ENCODE measurements around the gene HOXD8.

HOXD8 gene

DNA sequence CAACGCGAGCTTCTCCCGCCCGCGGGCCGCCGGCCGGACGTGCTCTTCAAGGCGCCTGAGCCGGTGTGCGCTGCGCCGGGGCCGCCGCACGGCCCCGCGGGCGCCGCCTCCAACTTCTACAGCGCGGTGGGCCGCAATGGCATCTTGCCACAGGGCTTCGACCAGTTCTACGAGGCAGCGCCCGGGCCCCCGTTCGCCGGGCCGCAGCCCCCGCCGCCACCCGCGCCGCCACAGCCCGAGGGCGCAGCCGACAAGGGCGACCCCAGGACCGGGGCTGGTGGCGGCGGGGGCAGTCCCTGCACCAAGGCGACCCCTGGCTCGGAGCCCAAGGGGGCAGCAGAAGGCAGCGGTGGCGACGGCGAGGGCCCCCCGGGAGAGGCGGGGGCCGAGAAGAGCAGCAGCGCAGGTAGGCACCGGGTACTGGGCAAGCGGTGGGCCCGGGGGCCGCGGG lies 21.7 kb upstream of the HOXD8 start:
- Mint-ChIP-seq H3K27ac (peak overlapping the region in 1 of 3 experiments; percentile 99), H3K4me3 (peak overlapping the region in 1 of 3 experiments; percentile 78), H3K36me3 (ENCODE audit: low read depth) (peaks cover 36% of the 10 kb centered on the region), H3K4me1 (peaks cover 38% of the 10 kb centered on the region), H3K9me3 (no peaks in the 10 kb centered on the region), H3K27me3 (ENCODE audit: low read depth) (peaks cover 96% of the 10 kb centered on the region)
- TF ChIP-seq, protein P1, sequence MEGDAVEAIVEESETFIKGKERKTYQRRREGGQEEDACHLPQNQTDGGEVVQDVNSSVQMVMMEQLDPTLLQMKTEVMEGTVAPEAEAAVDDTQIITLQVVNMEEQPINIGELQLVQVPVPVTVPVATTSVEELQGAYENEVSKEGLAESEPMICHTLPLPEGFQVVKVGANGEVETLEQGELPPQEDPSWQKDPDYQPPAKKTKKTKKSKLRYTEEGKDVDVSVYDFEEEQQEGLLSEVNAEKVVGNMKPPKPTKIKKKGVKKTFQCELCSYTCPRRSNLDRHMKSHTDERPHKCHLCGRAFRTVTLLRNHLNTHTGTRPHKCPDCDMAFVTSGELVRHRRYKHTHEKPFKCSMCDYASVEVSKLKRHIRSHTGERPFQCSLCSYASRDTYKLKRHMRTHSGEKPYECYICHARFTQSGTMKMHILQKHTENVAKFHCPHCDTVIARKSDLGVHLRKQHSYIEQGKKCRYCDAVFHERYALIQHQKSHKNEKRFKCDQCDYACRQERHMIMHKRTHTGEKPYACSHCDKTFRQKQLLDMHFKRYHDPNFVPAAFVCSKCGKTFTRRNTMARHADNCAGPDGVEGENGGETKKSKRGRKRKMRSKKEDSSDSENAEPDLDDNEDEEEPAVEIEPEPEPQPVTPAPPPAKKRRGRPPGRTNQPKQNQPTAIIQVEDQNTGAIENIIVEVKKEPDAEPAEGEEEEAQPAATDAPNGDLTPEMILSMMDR (IDR thresholded peaks at IDR 0.05; ENCODE audit: unreplicated experiment in 3 of 3): no peak

DNA sequence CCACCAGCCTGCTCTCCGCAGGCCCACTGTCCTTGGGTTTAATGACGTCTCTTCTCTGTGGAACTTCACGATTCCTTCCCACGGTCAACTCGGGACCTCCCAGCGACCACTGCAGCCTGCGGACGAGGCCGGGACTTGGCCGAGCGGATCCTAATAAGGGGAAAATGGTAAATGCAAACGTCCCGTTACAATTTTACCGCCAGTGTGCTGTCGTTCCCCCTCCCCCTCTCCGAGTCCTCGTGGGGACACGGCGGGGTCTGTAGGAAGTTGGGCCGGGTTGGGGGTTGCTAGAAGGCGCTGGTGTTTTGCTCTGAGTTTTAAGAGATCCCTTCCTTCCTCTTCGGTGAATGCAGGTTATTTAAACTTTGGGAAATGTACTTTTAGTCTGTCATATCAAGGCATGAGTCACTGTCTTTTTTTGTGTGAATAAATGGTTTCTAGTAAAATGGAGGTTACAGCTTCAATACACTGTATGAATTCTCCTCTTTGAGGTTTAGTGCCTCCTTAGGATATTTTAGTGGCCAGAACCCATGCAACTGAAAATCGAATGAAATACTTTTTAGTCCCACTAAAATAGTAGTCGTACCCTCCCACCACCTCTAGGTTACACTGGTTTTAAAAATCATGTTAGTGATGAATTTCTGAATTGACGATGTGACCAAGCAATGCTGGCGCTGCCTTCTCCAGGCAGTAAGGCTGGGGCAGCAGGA lies 20.2 kb upstream of the HOXD8 start:
- H3K4me1 Mint-ChIP-seq: peaks cover 33% of the 10 kb centered on the region
- peak overlapping the region in 2 of 3 experiments; percentile 24 to 99 for H3K27ac Mint-ChIP-seq
- H3K36me3 Mint-ChIP-seq (ENCODE audit: low read depth): peaks cover 47% of the 10 kb centered on the region
- TF ChIP-seq, protein P1 (IDR thresholded peaks at IDR 0.05; ENCODE audit: unreplicated experiment in 3 of 3): peak in 1 of 3 experiments; percentile 11
- H3K9me3 Mint-ChIP-seq: no peaks in the 10 kb centered on the region
- peak overlapping the region; percentile 76 to 80 (median 78) for H3K4me3 Mint-ChIP-seq
- H3K27me3 Mint-ChIP-seq (ENCODE audit: low read depth): peaks cover 96% of the 10 kb centered on the region

DNA sequence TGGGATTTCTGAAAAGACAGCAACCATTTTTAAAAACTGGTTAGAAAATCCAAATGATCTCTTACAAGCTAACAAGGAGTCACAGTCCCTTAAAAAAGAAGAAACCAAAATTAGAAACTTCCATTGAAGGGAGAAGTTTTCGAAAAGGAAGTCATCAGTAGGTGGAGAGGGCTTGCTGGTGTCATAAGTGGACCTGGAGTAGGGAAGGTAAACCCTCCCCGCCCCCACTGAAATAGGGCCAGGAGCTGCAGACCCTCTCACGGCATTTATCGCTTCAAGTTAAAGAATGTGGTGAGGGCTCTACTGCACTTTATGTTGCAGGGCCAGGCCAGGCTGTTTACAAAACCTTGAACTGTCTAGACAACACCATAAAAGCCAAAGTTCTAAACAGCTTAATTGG lies 19.6 kb upstream of the HOXD8 start:
- Mint-ChIP-seq H3K4me3 (peak overlapping the region; percentile 76 to 80 (median 78)), H3K27me3 (ENCODE audit: low read depth) (peaks cover 96% of the 10 kb centered on the region), H3K36me3 (ENCODE audit: low read depth) (peaks cover 49% of the 10 kb centered on the region), H3K4me1 (peaks cover 30% of the 10 kb centered on the region), H3K27ac (peak overlapping the region in 2 of 3 experiments; percentile 24 to 99), H3K9me3 (no peaks in the 10 kb centered on the region)
- TF ChIP-seq, protein P1 (IDR thresholded peaks at IDR 0.05; ENCODE audit: unreplicated experiment in 3 of 3): no peak

DNA sequence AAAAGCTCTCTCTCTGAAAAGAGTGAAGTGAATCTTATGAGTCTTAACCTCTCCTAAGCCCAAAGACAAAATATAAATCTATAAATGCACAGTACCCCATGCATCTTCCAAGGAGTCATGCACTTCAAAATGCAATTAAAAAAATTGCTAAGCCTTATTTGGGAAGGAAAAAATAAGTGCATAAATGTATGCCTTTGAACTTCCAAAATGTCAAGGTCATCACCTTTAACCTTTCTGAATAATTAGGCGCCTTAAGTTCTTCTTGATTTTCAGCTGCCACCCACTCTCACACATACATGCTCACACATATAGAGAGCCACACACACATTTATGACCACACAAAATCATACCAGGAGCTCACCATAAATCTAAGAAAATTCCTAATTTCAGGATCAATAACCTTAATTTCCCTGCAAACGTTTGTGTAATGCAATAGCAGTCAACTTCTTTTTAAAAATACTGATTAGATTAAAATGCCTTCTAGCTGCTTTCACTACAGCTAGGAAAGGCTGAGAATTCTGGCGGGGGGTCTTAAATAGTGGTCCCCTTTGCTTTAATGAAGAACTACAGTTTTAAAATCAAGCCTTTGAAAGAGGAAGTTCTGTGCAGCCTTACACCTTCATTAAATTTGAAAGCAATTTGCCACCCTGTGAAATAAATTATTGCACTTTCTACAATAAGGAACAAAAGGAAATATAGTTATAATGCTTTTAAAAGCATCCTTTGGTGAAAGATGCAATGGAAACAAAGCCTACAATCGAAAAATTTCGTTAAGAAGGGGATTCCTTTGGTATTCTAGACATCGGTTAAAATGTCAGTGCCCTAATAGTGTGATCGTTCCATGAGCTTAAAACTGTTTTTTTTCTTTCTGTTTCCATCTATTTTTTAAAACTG lies 18.8 kb upstream of the HOXD8 start:
- TF ChIP-seq, protein P1 (IDR thresholded peaks at IDR 0.05; ENCODE audit: unreplicated experiment in 3 of 3): no peak
- H3K4me3 Mint-ChIP-seq: peak overlapping the region; percentile 76 to 80 (median 78)
- peak overlapping the region in 2 of 3 experiments; percentile 60 to 99 for H3K27ac Mint-ChIP-seq
- peaks cover 49% of the 10 kb centered on the region for H3K36me3 Mint-ChIP-seq (ENCODE audit: low read depth)
- peaks cover 27% of the 10 kb centered on the region for H3K4me1 Mint-ChIP-seq
- peaks cover 96% of the 10 kb centered on the region for H3K27me3 Mint-ChIP-seq (ENCODE audit: low read depth)
- H3K9me3 Mint-ChIP-seq: no peaks in the 10 kb centered on the region

DNA sequence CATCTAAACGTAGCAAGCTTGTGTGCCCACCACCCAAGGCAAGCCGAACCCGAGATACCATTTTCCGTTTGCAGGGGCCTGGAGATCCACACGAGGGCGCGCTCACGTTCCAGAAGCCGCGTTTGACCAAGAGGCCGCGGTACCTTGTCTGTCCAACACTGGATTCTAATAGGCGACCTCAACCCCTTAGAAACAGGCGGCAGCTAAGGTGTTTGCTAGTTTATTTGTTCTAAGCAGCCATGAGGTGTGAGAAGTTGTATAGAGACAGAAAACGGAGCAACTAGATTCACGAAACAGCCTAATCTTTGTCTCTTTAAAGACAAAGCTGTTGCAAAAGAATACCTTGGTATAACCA lies 18.2 kb upstream of the HOXD8 start:
- Mint-ChIP-seq H3K27ac (peak overlapping the region in 2 of 3 experiments; percentile 60 to 99), H3K4me3 (peak overlapping the region; percentile 58 to 78 (median 70)), H3K27me3 (ENCODE audit: low read depth) (peaks cover 96% of the 10 kb centered on the region), H3K4me1 (peaks cover 21% of the 10 kb centered on the region), H3K36me3 (ENCODE audit: low read depth) (peaks cover 49% of the 10 kb centered on the region), H3K9me3 (no peaks in the 10 kb centered on the region)
- TF ChIP-seq, protein P1 (IDR thresholded peaks at IDR 0.05; ENCODE audit: unreplicated experiment in 3 of 3): peak; percentile 76 to 81 (median 80)
